ENCODE data around the gene POLN. TPM values are rescaled to one million over a fixed set of nuclear protein-coding genes. Genes with fewer than 3 reads are reported as not detected.
A peak's percentile ranks its signal among the peaks of the same experiment; 100 is the strongest.
"Not testable (repeated sequence)": the region's sequence is repeated elsewhere in the genome, so short reads cannot be mapped to it uniquely, and the experiment has no call there.

POLN gene
- total RNA-seq, 4 donors from 2014 or later = 0.26 to 5.8 (median 5.5) TPM; not detected in 1

DNA sequence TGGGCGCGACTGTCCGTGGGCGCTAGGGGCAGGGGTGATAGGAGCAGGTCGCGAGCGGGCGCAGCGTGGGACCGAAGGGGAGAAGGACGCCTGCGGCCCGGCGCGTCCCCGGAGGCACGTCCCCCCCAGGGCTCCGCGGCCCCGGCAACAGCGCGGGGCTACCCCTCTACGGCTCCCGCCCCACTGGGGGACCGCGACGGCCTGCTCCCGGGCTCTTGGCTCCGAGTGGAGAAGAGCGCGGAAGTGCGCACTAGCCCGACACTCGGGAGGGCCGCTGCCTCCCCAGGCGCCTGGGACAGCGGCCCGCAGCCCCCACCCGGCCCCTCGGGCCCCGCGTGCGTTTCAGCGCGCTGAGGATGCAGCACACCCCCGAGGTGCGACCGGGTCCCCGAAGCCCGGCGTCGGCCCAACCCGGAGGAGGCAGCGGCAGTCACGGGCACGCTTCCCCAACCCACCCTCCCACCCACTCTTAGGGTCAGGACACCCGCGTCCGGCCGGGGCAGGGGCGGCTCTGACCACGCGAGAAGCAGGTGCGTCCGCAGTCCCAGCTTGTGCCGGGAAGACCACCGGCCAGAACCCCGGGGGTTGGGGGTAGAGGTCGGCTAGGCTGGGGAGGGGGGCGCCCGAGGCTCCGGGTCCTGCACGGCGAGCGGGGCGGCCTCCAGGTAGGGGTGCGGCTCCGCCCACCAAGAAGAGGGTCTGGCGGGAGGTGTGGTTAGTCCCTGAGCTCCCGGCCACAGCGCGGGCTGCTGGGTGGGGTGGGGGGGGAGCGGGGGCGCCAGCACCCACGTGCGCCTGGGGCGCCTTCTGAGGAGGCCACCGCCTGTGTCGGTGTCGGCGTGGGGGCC lies 201.3 kb downstream of the POLN start:
- H3K27me3 ChIP-seq = peaks cover 6 to 15% of the 10 kb centered on the region in 2 donors
- no peak for DNase-seq

DNA sequence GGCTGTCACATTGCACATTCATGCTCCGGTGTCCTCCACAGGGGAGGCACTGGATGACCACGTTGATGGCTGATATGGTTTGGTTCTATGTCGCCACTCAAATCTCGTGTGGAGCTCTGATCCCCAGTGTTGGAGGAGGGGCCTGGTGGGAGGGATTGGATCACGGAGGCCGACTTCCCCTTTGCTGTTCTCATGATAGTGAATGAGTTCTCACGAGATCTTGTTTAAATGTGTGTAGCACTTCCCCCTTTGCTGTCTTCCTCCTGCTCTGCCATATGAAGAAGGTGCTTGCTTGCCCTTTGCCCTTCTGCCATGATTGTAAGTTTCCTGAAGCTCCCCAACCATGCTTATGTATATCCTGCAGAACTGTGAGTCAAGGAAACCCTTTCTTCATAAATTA lies 205.1 kb downstream of the POLN start:
- peaks cover 0 to 15% of the 10 kb centered on the region in 2 donors for H3K27me3 ChIP-seq
- H3K27ac ChIP-seq = no peak overlapping the region
- H3K4me1 ChIP-seq = peaks cover 0 to 15% of the 10 kb centered on the region in 2 donors
- no peaks in the 10 kb centered on the region for H3K9me3 ChIP-seq
- no peak for DNase-seq
- H3K4me3 ChIP-seq = no peak overlapping the region
- TF ChIP-seq, protein P1, sequence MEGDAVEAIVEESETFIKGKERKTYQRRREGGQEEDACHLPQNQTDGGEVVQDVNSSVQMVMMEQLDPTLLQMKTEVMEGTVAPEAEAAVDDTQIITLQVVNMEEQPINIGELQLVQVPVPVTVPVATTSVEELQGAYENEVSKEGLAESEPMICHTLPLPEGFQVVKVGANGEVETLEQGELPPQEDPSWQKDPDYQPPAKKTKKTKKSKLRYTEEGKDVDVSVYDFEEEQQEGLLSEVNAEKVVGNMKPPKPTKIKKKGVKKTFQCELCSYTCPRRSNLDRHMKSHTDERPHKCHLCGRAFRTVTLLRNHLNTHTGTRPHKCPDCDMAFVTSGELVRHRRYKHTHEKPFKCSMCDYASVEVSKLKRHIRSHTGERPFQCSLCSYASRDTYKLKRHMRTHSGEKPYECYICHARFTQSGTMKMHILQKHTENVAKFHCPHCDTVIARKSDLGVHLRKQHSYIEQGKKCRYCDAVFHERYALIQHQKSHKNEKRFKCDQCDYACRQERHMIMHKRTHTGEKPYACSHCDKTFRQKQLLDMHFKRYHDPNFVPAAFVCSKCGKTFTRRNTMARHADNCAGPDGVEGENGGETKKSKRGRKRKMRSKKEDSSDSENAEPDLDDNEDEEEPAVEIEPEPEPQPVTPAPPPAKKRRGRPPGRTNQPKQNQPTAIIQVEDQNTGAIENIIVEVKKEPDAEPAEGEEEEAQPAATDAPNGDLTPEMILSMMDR (IDR thresholded peaks at IDR 0.05) = no peak
- no peak for TF ChIP-seq POLR2A (IDR thresholded peaks at IDR 0.05)
- intact Hi-C loops (cut with DNase I; ENCODE audit: low total_unique reads) = no loop called here
- H3K36me3 ChIP-seq = no peaks in the 10 kb centered on the region

More for the DNA sequence above, 201.3 kb downstream of the POLN start:
- TF ChIP-seq, protein P1 (IDR thresholded peaks at IDR 0.05) = no peak
- no peak for TF ChIP-seq POLR2A (IDR thresholded peaks at IDR 0.05)
- no peaks in the 10 kb centered on the region for H3K36me3 ChIP-seq
- H3K9me3 ChIP-seq = no peaks in the 10 kb centered on the region
- intact Hi-C loops (cut with DNase I; ENCODE audit: low total_unique reads) = no loop called here
- H3K4me1 ChIP-seq = peaks cover 0 to 23% of the 10 kb centered on the region in 2 donors
- peak overlapping the region; percentile 37 to 50 for H3K4me3 ChIP-seq
- H3K27ac ChIP-seq = no peak overlapping the region

DNA sequence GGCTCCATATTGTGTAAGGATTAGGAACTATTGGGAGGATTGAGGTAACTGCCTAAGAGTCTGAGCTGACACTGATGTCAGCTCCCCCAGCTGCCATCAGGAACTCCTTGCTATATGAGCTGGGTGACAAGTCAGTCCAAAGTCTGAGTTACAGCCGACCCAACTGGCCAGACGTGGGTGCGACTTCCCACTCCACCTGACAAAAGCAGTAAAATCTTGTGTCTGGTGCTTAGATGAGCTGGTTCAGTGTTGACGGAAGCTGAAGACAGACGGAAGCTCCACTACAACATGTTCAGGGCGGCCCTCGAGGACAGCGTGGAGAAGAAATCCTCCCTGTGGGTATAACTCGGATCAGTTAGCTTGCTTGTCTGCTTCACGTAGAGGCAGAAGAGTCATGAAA lies 205.6 kb downstream of the POLN start:
- Histone ChIP-seq H3K4me3 (no peak overlapping the region), H3K36me3 (no peaks in the 10 kb centered on the region), H3K27me3 (peaks cover 0 to 9% of the 10 kb centered on the region in 2 donors), H3K9me3 (no peaks in the 10 kb centered on the region), H3K4me1 (peaks cover 0 to 11% of the 10 kb centered on the region in 2 donors), H3K27ac (no peak overlapping the region)
- DNase-seq = no peak
- intact Hi-C loops (cut with DNase I; ENCODE audit: low total_unique reads) = no loop called here
- TF ChIP-seq POLR2A (IDR thresholded peaks at IDR 0.05) = no peak
- TF ChIP-seq, protein P1 (IDR thresholded peaks at IDR 0.05) = no peak

DNA sequence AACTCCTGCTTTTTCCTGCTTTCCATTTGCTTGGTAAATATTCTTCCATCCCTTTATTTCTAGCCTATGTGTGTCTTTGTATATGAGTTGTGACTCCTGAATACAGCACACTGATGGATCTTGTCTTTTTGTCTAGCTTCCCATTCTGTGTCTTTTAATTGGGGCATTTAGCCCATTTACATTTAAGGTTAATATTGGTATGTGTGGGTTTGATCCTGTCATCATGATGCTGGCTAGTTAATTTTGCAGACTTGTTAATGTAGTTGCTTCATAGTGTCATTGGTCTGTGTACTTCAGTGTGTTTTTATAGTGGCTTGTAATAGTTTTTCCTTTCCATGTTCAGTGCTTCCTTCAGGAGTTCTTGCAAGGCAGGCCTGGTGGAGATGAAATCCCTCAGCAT lies 210.8 kb downstream of the POLN start:
- H3K4me3 ChIP-seq; H3K9me3 ChIP-seq; DNase-seq; intact Hi-C loops (cut with DNase I; ENCODE audit: low total_unique reads); H3K27ac ChIP-seq; H3K4me1 ChIP-seq; H3K27me3 ChIP-seq; H3K36me3 ChIP-seq: not testable (repeated sequence)

DNA sequence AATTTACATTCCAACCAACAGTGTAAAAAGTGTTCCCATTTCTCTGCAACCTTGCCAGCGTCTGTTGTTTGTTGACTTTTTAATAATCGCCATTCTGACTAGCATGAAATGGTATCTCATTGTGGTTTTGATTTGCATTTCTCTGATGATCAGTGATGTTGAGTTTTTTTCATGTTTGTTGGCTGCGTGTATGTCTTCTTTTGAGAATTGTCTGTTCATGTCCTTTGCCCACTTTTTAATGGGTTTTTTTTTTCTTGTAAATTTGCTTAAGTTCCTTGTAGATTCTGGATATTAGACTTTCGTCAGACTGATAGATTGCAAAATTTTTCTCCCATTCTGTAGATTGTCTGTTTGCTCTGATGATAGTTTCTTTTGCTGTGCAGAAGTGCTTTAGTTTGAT lies 214.8 kb downstream of the POLN start:
- H3K4me1 ChIP-seq; H3K9me3 ChIP-seq; intact Hi-C loops (cut with DNase I; ENCODE audit: low total_unique reads); H3K27me3 ChIP-seq; DNase-seq; H3K27ac ChIP-seq; H3K4me3 ChIP-seq; H3K36me3 ChIP-seq: not testable (repeated sequence)

DNA sequence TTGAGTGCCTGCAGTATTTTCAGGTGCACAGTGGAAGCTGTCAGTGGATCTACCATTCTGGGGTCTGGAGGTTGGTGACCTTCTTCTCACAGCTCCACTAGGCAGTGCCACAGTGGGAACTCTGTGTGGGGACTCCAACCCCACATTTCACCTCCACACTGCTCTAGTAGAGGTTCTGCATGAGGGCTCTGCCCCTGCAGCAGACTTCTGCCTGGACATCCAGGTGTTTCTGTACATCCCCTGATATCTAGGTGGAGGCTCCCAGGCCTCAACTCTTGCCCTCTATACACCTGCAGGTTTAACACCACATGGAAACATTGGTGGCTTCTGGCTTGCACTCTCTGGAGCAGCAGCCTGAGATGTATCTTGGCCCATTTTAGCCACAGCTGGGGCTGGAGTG lies 216.1 kb downstream of the POLN start:
- Histone ChIP-seq H3K4me1 (peaks cover 0 to 4% of the 10 kb centered on the region in 2 donors), H3K4me3 (no peak overlapping the region), H3K27me3 (no peaks in the 10 kb centered on the region), H3K9me3 (no peaks in the 10 kb centered on the region), H3K36me3 (no peaks in the 10 kb centered on the region), H3K27ac (no peak overlapping the region)
- intact Hi-C loops (cut with DNase I; ENCODE audit: low total_unique reads) = no loop called here
- no peak for DNase-seq
- TF ChIP-seq, protein P1 (IDR thresholded peaks at IDR 0.05) = no peak

Measured in uterus (tissue), 4 donors.